GM12801 (cell line): ENCODE data around the gene RAC3.

Experiments used
- TF ChIP-seq, protein P1 (sequence below): IDR thresholded peaks from one replicate; pipeline ENCODE4 v1.5.1; 2011; ENCODE audit warnings: control low read depth; ENCODE audit not compliant: insufficient read length; ENCODE audit errors: extremely low read depth

The RAC3 gene

GRCh38 chr17:82047379-82047778, 15.9 kb downstream of the RAC3 start:
- TF ChIP-seq, protein P1, sequence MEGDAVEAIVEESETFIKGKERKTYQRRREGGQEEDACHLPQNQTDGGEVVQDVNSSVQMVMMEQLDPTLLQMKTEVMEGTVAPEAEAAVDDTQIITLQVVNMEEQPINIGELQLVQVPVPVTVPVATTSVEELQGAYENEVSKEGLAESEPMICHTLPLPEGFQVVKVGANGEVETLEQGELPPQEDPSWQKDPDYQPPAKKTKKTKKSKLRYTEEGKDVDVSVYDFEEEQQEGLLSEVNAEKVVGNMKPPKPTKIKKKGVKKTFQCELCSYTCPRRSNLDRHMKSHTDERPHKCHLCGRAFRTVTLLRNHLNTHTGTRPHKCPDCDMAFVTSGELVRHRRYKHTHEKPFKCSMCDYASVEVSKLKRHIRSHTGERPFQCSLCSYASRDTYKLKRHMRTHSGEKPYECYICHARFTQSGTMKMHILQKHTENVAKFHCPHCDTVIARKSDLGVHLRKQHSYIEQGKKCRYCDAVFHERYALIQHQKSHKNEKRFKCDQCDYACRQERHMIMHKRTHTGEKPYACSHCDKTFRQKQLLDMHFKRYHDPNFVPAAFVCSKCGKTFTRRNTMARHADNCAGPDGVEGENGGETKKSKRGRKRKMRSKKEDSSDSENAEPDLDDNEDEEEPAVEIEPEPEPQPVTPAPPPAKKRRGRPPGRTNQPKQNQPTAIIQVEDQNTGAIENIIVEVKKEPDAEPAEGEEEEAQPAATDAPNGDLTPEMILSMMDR = no peak

GRCh38 chr17:82047914-82048570, 16.6 kb downstream of the RAC3 start:
- TF ChIP-seq, protein P1 = no peak

- TF ChIP-seq, protein P1 = no peak
These were observed 17.1 kb downstream of the RAC3 start for GRCh38 chr17:82048571-82048971.

GRCh38 chr17:82049106-82049505, 17.6 kb downstream of the RAC3 start:
- TF ChIP-seq, protein P1 = no peak

DNA sequence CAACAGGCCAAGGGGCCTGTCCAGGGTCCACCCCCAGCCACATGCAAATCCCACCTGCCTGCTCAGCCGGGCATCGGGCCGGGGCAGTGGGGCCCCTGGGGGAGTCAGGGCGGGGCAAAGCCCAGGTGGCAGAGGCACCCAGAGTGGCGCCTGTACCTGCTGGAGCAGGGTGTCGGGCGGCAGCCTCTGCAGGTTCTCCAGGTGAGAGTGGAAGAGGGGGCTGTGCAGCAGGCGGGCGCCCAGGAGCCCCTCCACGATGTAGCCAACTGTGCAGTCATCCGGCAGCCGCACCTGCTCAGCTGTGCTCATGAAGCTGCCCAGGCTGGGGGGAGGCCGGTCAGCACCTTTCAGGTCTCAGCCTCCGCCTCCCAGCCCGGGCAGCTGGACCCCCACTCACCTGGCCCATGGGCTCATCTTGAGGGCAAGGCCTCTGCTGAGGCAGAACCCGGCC, 18.1 kb downstream of the RAC3 start:
- TF ChIP-seq, protein P1 = no peak

DNA sequence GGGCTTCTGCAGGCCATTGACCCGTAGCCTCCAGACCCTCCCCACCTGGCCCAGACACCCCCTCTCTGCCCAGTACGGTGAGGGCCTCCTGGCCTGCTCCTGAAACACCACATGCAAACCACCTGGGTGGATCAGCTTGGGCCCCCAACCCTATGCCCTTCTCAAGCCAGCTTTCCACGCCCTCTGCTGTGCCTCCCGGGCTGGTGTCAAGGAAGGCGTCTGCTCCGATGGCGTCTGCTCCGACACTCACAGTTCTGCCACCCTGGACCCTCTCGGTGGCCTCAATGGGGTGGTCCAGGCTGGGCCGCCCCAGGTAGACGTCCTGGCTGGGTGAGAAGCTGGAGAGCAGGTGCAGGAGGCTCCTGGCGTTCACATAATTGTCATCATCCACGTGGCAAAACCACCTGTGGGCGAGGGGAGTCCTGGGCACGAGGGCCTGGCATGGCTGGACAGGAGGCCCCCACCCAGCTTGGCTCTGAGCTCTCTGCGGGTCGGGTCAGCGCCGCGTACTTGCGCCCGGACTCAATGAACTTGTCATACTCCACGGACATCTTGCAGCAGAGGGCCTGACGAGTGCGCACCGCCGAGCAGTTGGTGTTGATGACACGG, 18.8 kb downstream of the RAC3 start:
- TF ChIP-seq, protein P1 = no peak

DNA sequence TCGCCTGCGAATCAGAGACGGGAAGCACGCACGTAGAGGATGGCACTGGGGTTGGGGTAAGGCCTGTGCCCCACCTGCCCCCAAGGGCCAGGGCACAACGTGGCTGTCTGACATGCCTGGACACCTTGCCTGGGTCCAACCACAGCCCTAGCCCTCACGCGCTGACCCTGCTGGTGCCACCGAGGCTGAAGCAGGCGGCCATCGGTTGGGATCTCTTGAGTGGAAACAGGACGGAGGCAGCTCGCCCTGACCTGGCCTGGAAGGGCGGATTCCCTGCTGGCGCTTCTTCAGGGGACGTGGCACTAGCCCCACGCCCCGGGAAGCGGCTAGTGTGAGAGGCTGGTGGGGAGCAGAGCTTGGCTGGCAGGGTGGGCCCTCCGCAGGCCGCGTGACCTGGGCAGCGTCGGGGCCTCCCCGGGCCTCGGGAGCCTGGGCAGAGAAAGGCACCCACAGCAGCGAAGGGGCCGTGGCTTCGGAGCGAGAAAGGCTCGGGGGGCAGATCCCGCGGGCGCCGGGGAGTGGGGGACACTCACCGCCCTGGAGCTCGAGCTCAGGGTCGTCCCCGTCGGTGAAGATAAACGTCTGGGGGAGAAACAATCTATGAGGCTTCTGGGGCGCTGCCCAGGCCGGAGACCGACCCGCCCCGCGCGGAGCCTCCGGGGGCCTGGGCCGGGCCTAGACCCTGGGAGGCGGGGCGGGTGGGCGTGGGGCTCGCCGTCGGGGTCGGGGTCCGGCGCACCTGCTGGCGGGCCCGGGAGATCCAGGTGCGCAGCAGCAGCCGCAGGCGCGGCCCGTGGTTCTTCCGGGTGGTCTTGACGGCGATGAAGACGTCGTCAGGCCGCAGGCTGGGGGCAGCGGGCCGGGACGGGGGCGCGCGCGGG, 19.5 kb downstream of the RAC3 start:
- TF ChIP-seq, protein P1 = no peak
